IPS-NIHi7 (cell line): Measurements from ENCODE around the gene FNDC3B.
A peak's percentile ranks its signal among the peaks of the same experiment; 100 is the strongest.

Source experiments
- DNase-seq: peaks from one replicate; pipeline ENCODE4 v3.0.0; 2012; ENCODE audit warnings: mixed read lengths; ENCODE audit errors: extremely low spot score

The FNDC3B gene

GRCh38 chr3:172448661-172449465 is 409.5 kb downstream of the FNDC3B start:
- no peak for DNase-seq

GRCh38 chr3:172449466-172450149 is 410.2 kb downstream of the FNDC3B start:
- DNase-seq, result peak; percentile 84
